ENCODE measurements around the gene FAM170A. TPM values are rescaled to one million over a fixed set of nuclear protein-coding genes. Genes with fewer than 3 reads are reported as not detected.

The FAM170A gene
- total RNA-seq, 1 donor from 2014 or later = not detected

Other genes starting within 250 kb of the FAM170A start
- 339 TPM for gene HSD17B4, start 177.1 kb upstream of the FAM170A start, total RNA-seq